NK-92 treated with Interleukin-12 subunit alpha and Interleukin-12 subunit beta, amount 100 ng/mL, for 24 hours (cell line): ENCODE results near the gene ILK.

Experiments
- DNase-seq: peaks from one replicate; lab custom pipeline; 2025; lab: John Stamatoyannopoulos, UW

Gene ILK

GRCh38 chr11:6622261-6623171 is 18.9 kb downstream of the ILK start:
- DNase-seq: no peak

GRCh38 chr11:6623391-6624363 is 20.1 kb downstream of the ILK start:
- DNase-seq: no peak

DNA sequence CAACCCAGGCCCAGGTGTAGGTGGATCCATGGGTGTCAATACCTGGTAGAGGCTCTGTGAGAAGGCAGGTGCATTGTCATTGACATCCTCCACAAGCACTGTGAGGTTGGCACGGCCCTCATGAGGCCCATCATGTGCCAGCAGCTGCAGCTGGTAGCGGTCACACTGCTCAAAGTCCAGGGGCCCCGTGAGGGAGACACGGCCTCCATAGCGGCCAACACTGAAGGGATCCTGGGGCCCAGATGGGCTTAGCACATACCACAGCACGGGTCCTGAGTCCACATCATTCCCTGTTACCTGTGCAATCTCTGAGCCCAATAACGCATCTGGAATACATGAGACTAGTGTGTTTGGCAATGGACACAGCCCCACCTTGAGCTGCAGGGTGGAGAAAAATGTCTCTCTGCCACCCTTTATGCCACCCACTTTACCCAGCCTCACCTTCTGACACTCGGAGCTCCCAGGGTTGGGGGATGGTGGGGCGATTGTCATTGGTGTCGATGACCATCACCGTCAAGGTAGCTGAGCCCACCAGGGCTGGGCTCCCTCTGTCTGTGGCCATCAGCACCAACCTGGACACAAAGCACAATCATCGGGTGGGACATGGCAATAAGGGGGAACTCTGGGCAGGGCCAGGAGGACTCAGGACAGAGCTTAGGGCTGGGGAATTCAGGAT is 21.7 kb downstream of the ILK start:
- DNase-seq: no peak

- no peak for DNase-seq
Observed at GRCh38 chr11:6625832-6626420, 22.4 kb downstream of the ILK start.

- no peak for DNase-seq
Observed at GRCh38 chr11:6626971-6627761, 23.6 kb downstream of the ILK start.

GRCh38 chr11:6627762-6628241 is 24.2 kb downstream of the ILK start:
- no peak for DNase-seq

GRCh38 chr11:6628526-6628925 is 25.0 kb downstream of the ILK start:
- no peak for DNase-seq

- DNase-seq: no peak
Observed at GRCh38 chr11:6629573-6629891, 26.0 kb downstream of the ILK start.

DNA sequence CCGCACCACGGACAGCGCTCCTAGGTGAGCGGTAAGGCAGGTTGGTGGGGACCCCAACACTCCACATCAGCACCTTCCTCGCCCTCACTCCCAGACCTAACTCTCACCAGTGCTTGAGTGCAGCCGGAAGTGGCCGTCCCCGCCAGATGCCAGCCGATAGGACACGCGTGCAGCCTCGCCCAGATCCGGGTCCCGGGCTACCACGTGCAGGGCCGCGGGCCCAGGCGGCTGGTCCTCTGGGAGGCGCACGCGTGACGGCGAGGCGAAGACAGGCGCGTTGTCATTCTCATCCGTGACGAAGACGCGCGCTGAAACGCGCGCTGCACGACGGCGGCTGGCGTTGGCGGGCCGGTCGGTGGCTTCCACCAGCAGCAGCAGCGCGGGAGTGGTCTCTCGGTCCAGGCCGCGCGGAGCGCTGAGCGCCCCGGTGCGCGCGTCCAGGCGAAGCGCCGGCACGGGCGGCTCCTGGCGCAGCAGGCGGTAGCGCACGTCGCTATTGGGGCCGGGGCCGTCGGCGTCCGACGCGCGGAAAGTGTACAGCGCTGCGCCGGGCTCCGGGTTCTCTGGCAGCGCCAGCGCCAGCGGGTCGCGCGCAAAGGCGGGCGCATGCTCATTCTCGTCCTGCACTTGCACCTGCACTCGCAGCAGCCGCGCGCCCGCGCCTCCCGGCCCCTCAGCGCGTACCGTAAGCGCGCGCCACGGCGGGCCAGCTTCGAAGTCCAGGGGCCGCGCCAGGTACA is 26.5 kb downstream of the ILK start:
- no peak for DNase-seq

- DNase-seq: no peak
Observed at GRCh38 chr11:6630632-6631291, 27.2 kb downstream of the ILK start.

DNA sequence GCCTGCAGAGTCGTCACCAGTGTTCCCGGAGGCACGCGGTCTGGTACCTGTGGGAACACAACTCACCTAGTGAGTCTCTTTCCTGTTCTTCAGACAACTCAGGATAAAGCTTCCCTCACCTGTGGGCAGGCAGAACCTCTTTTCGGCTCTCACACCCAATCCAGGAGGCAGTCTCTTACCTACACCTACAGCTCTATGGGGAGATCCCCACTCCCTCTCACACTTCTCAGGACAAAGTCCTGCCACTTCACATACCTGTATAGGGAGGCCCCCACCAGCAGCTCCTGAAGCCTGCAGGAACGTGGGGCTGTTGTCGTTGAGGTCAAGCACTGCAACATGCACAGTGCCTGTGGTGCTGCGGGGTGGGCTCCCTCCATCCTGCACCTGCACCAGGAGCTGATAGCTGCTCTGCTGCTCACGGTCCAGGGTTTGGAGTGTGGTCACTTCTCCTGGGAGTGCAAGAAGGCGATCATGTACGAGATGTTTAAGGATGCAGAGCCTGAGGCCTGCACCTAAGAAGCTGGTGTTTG is 27.9 kb downstream of the ILK start:
- no peak for DNase-seq

DNA sequence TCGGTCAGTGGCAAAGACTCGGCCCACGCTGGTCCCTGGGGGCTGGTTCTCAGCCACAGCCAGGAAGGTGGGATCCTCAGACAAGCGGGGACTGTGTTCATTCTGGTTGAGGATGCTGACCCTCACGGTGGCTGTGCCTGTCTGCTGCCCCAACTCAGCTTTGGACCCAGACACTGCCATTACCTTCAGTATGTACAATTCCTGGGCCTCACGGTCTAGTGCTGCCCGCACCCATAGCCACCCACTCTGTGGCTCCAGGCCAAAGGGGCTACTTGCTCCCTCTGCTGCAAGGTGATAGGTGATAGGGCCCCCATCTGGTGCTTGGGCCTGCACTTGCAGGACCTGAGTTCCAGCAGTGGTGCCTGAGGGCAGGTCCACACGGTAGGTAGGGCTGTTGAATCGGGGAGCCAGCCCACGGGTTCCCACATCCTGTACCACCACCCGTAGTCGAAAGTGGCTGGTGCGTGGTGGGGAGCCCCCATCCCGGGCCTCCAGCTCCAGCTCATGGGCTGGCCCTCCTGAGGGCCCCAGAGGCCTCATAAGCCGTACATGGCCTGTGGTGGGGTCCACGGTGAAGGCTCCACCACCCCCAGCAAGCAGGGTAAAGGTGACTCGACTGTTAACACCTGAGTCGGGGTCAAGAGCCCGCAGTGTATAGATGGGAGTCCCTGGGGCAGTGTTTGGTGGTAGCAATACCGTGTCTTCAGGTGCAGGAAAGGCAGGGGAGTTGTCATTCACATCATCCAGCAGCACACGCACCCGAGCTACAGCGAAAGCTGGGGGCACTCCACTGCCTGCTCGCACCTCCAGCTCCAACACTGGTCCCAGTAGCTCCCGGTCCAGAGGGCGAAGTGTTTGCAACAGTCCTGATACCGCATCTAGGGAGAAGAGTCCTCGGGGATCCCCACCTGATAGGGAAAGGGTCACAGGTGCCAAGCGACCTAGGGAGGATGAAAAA is 28.8 kb downstream of the ILK start:
- no peak for DNase-seq

GRCh38 chr11:6633422-6634408 is 30.1 kb downstream of the ILK start:
- no peak for DNase-seq

GRCh38 chr11:6634534-6634933 is 31.0 kb downstream of the ILK start:
- no peak for DNase-seq

GRCh38 chr11:6635082-6635932 is 31.7 kb downstream of the ILK start:
- DNase-seq: no peak

GRCh38 chr11:6636480-6636879 is 32.9 kb downstream of the ILK start:
- DNase-seq: no peak
